NB4 (cell line): ENCODE data around the gene TESK2.

Source experiments
- CTCF ChIP-seq: IDR thresholded peaks from one replicate; pipeline ENCODE4 v1.5.1; 2012; ENCODE audit warnings: low read depth, low read length
- POLR2A ChIP-seq: IDR thresholded peaks from 2 replicates; pipeline ENCODE4 v1.6.1; 2011; ENCODE audit warnings: mild to moderate bottlenecking; ENCODE audit not compliant: insufficient read length; ENCODE audit errors: extremely low read depth
- TF ChIP-seq, protein P1 (sequence below): IDR thresholded peaks from 2 replicates; pipeline ENCODE4 v1.6.1; 2011; ENCODE audit warnings: low read depth, low read length

GRCh38 chr1:45530632-45531135 lies 39.7 kb upstream of the TESK2 start:
- no peak for TF ChIP-seq CTCF
- TF ChIP-seq POLR2A: no peak
- TF ChIP-seq, protein P1, sequence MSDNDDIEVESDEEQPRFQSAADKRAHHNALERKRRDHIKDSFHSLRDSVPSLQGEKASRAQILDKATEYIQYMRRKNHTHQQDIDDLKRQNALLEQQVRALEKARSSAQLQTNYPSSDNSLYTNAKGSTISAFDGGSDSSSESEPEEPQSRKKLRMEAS: no peak
